AG04450 (cell line): Measurements from ENCODE around the gene DYNC2I2. TPM values are rescaled to one million over a fixed set of nuclear protein-coding genes. Genes with fewer than 3 reads are reported as not detected.

Experiments used
- CTCF ChIA-PET: fragments of 300-600, 350-600 bp; formaldehyde crosslinking; extraction: SDS; loops from one replicate; lab custom pipeline; 2022; ENCODE audit warnings: antibody characterized with exemption, inconsistent platforms; lab: Charles Lee
- POLR2A ChIA-PET: fragments of 350-600 bp; formaldehyde crosslinking; extraction: SDS; loops from one replicate; lab custom pipeline; 2021; ENCODE audit warnings: antibody characterized with exemption, inconsistent platforms; lab: Yijun Ruan, JAX
- DNase-seq: peaks from one replicate; pipeline ENCODE4 v3.0.0-alpha.2; 2011; ENCODE audit warnings: low read depth, low spot score
- H3K27ac ChIP-seq: one replicate; pipeline ENCODE4 v1.5.1; 2012; ENCODE audit warnings: low read depth, low read length, control low read depth
- H3K27me3 ChIP-seq: one replicate; pipeline ENCODE4 v1.6.0; 2012; ENCODE audit warnings: low read length; ENCODE audit not compliant: control insufficient read depth, insufficient read depth
- H3K4me3 ChIP-seq: 2 replicates; pipeline ENCODE4 v1.5.1; 2011; ENCODE audit warnings: mild to moderate bottlenecking, low read depth, low read length, control low read depth
- H3K9me3 ChIP-seq: 2 replicates; pipeline ENCODE4 v1.5.1; 2012; ENCODE audit warnings: low read length; ENCODE audit not compliant: control insufficient read depth, insufficient read depth
- polyA plus RNA-seq: library from polyadenylated mRNA; depleted of rRNA; stranded (reverse); fragments of >200 nt; gene quantifications from 2 replicates; pipeline ENCODE4 v1.2.3, GENCODE V29; 2011
- TF ChIP-seq, protein P1 (sequence below): IDR thresholded peaks from 2 replicates; pipeline ENCODE4 v1.5.1; 2011; ENCODE audit warnings: low read depth, low read length, control low read depth, inconsistent platforms

DYNC2I2 gene
- polyA plus RNA-seq, 1 experiment: 10.9 TPM

- no peak for DNase-seq
- H3K4me3 ChIP-seq: no peak overlapping the region
- TF ChIP-seq, protein P1, sequence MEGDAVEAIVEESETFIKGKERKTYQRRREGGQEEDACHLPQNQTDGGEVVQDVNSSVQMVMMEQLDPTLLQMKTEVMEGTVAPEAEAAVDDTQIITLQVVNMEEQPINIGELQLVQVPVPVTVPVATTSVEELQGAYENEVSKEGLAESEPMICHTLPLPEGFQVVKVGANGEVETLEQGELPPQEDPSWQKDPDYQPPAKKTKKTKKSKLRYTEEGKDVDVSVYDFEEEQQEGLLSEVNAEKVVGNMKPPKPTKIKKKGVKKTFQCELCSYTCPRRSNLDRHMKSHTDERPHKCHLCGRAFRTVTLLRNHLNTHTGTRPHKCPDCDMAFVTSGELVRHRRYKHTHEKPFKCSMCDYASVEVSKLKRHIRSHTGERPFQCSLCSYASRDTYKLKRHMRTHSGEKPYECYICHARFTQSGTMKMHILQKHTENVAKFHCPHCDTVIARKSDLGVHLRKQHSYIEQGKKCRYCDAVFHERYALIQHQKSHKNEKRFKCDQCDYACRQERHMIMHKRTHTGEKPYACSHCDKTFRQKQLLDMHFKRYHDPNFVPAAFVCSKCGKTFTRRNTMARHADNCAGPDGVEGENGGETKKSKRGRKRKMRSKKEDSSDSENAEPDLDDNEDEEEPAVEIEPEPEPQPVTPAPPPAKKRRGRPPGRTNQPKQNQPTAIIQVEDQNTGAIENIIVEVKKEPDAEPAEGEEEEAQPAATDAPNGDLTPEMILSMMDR: no peak
- CTCF ChIA-PET: no interaction called here
- H3K27ac ChIP-seq: no peak overlapping the region
- POLR2A ChIA-PET: no interaction called here
- H3K9me3 ChIP-seq: no peaks in the 10 kb centered on the region; the same call in 1 of the 2 replicates
- H3K27me3 ChIP-seq: no peaks in the 10 kb centered on the region
Observed at GRCh38 chr9:128627127-128627715, 29.4 kb downstream of the DYNC2I2 start.

DNA sequence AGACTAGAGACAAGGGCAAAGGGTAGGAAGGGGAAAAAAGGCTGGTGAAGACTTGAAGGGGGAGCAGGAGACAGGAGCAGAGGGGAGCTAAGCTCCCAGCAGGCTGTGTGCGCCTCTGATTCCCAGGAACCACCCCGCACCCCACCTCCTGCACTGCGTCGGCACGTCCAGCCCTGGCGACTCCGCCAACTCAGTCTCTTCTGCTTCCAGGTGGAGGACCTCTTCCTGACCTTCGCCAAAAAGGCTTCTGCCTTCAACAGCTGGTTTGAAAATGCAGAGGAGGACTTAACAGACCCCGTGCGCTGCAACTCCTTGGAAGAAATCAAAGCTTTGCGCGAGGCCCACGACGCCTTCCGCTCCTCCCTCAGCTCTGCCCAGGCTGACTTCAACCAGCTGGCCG, 30.5 kb downstream of the DYNC2I2 start:
- no peak overlapping the region for H3K4me3 ChIP-seq
- no peak for DNase-seq
- TF ChIP-seq, protein P1: no peak
- H3K27me3 ChIP-seq: no peaks in the 10 kb centered on the region
- ChIA-PET CTCF (no interaction called here), POLR2A (no interaction called here)
- no peak overlapping the region for H3K27ac ChIP-seq
- no peaks in the 10 kb centered on the region for H3K9me3 ChIP-seq

- TF ChIP-seq, protein P1: no peak
- H3K9me3 ChIP-seq: no peaks in the 10 kb centered on the region
- H3K27me3 ChIP-seq: no peaks in the 10 kb centered on the region
- CTCF ChIA-PET: no interaction called here
- POLR2A ChIA-PET: no interaction called here
- no peak overlapping the region for H3K27ac ChIP-seq
- no peak overlapping the region for H3K4me3 ChIP-seq
- DNase-seq: no peak
Observed at GRCh38 chr9:128625391-128626146, 31.1 kb downstream of the DYNC2I2 start.

DNA sequence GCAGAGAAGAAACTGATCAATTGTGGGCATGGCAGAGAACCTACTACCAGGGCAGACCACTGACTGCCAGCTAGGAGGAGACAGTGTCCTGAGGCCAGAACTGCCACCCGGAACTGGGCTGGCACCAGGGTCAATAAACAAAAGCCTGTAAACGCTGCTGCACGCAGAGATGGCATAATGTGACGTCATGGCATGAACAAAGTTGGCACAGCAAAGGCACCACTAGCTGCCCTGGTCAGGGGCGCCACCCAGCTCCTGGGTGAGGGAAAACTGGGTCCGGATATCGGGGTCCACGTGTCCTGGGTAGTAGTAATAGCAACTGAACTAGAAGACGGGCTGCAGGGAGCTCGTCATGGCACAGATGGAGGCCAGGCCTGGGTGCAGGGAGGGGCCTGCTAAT, 32.1 kb downstream of the DYNC2I2 start:
- Histone ChIP-seq H3K27ac (no peak overlapping the region), H3K4me3 (no peak overlapping the region), H3K27me3 (no peaks in the 10 kb centered on the region), H3K9me3 (no peaks in the 10 kb centered on the region)
- ChIA-PET POLR2A (no interaction called here), CTCF (interaction anchor here (1.0 kb wide), 1 partner anchor 11 kb away, joined by 5 read pairs; no protein-coding TSS in a partner anchor)
- DNase-seq: no peak
- TF ChIP-seq, protein P1: no peak
